GM23248 (cell line): ENCODE data around the gene TENM4. TPM values are rescaled to one million over a fixed set of nuclear protein-coding genes. Genes with fewer than 3 reads are reported as not detected.

Experiments
- DNase-seq: peaks from one replicate; pipeline ENCODE4 v3.0.0-alpha.2; 2015
- H2AFZ ChIP-seq: fragments of 200-600 bp; sonication (generic); 2 replicates; pipeline ENCODE4 v1.6.1; 2016; ENCODE audit warnings: antibody characterized with exemption
- H3F3A ChIP-seq: fragments of 200-600 bp; sonication (generic); 2 replicates; pipeline ENCODE4 v1.6.1; 2016; ENCODE audit warnings: mild to moderate bottlenecking, antibody characterized with exemption, mixed run types; ENCODE audit not compliant: insufficient read depth
- H3K27ac ChIP-seq: fragments of 200-600 bp; sonication (generic); 2 replicates; pipeline ENCODE4 v1.5.1; 2016; ENCODE audit warnings: mild to moderate bottlenecking
- H3K27me3 ChIP-seq: fragments of 200-600 bp; sonication (generic); replicated peaks from 2 replicates; pipeline ENCODE4 v1.6.1; 2016; ENCODE audit warnings: mild to moderate bottlenecking; ENCODE audit not compliant: insufficient read depth
- H3K36me3 ChIP-seq: fragments of 200-600 bp; sonication (generic); 2 replicates; pipeline ENCODE4 v1.6.1; 2016; ENCODE audit warnings: low read depth, mild to moderate bottlenecking
- H3K4me1 ChIP-seq: fragments of 200-600 bp; sonication (generic); 2 replicates; pipeline ENCODE4 v1.6.1; 2016; ENCODE audit warnings: mild to moderate bottlenecking; ENCODE audit not compliant: insufficient read depth
- H3K4me2 ChIP-seq: fragments of 200-600 bp; sonication (generic); one replicate; pipeline ENCODE4 v1.6.1; 2016; ENCODE audit warnings: mild to moderate bottlenecking; ENCODE audit not compliant: unreplicated experiment
- H3K4me3 ChIP-seq: fragments of 200-600 bp; sonication (generic); 2 replicates; pipeline ENCODE4 v1.5.1; 2016; ENCODE audit warnings: mild to moderate bottlenecking
- H3K79me2 ChIP-seq: fragments of 200-600 bp; sonication (generic); 2 replicates; pipeline ENCODE4 v1.6.1; 2016; ENCODE audit warnings: mild to moderate bottlenecking; ENCODE audit not compliant: insufficient read depth
- H3K9ac ChIP-seq: fragments of 200-600 bp; sonication (generic); 2 replicates; pipeline ENCODE4 v1.6.1; 2016; ENCODE audit warnings: mild to moderate bottlenecking
- H3K9me2 ChIP-seq: fragments of 200-600 bp; sonication (generic); 2 replicates; pipeline ENCODE4 v1.6.1; 2016; ENCODE audit warnings: mixed run types, mild to moderate bottlenecking, moderate library complexity; ENCODE audit not compliant: insufficient read depth
- H3K9me3 ChIP-seq: fragments of 200-600 bp; sonication (generic); one replicate; pipeline ENCODE4 v1.6.1; 2017; ENCODE audit warnings: low read depth
- H4K20me1 ChIP-seq: fragments of 200-600 bp; sonication (generic); 2 replicates; pipeline ENCODE4 v1.6.0; 2016; ENCODE audit not compliant: insufficient read depth
- EZH2 ChIP-seq: fragments of 200-600 bp; sonication (generic); IDR thresholded peaks from 2 replicates; pipeline ENCODE4 v1.6.1; 2018; ENCODE audit warnings: antibody characterized with exemption, mild to moderate bottlenecking; ENCODE audit not compliant: insufficient read depth, poor library complexity, severe bottlenecking
- EZH2phosphoT487 ChIP-seq: fragments of 200-600 bp; sonication (generic); IDR thresholded peaks from 2 replicates; pipeline ENCODE4 v1.6.1; 2018; ENCODE audit warnings: antibody characterized with exemption, moderate library complexity, mild to moderate bottlenecking, low read depth; ENCODE audit not compliant: insufficient read depth
- WGBS, 2 experiments: methylation state at CpG; one replicate each; pipeline ENCODE4 v1.1.6; 2015 to 2017; ENCODE audit warnings: low lambda C conversion rate in 2 of 2, low coverage in 1 of 2; ENCODE audit errors: missing lambda C conversion rate in 2 of 2; 5-methylcytosine and 5-hydroxymethylcytosine counted together
- in situ Hi-C: fragments of 300-500 bp; cut with MboI; formaldehyde crosslinking; loops from 2 replicates; pipeline ENCODE4 v1.15.0; 2020
- polyA plus RNA-seq: library from polyadenylated mRNA; unstranded; fragments of >200 nt; fragmentation: Nextera tagmentation; extraction: Ambion mirVana; gene quantifications from 2 replicates; pipeline ENCODE4 v1.2.1, GENCODE V29; 2016
- total RNA-seq: library from RNA; depleted of rRNA; stranded (reverse); fragments of >200 nt; shearing (Covaris generic); gene quantifications from 2 replicates; pipeline ENCODE4 v1.2.3, GENCODE V29; 2014

TENM4 gene
- total and polyA plus RNA-seq, 2 experiments from 2014 or later: 0.11 to 0.48 TPM

DNA sequence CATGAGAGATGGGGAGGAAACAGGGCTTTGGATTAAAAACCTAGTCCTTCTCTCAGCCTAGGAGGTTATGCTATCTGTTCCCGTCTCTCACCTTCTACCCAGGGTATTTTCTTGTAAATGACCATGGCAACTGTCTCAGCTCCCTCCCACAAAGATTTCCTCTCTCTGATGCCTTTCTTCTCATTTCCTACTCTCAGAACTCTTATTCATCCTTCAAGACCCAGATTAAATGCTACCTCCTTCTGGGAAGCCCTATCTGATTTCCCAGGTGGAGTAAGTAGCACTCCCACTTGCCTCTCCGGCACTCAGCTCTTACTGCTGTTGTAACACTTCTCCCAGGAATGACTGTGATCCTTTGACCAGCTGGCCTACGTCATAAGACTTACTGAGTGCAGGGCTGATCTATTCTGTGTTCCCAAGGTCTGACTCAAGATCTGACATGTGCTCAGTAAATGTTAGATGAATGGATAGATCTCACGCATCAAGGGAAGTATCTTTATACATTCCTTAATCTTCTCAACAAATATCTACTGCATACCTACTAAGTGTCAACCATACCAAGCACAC is 175.0 kb downstream of the TENM4 start:
- Histone ChIP-seq H3K79me2 (no peaks in the 10 kb centered on the region), H3K9me2 (no peaks in the 10 kb centered on the region), H3K27me3 (peaks cover 22% of the 10 kb centered on the region; the same call in 1 of the 2 replicates), H3K27ac (no peak overlapping the region), H2AFZ (no peak overlapping the region), H3F3A (no peaks in the 10 kb centered on the region), H3K4me2 (no peak overlapping the region), H3K4me1 (no peaks in the 10 kb centered on the region), H4K20me1 (no peaks in the 10 kb centered on the region), H3K36me3 (no peaks in the 10 kb centered on the region), H3K9ac (no peak overlapping the region), H3K4me3 (no peak overlapping the region), H3K9me3 (no peaks in the 10 kb centered on the region)
- 37 to 40% methylated on average over 4 of the region's 4 CpGs for WGBS, 2 experiments
- TF ChIP-seq EZH2: no peak
- no peak for TF ChIP-seq EZH2phosphoT487
- no peak for DNase-seq
- in situ Hi-C loops: no loop called here

DNA sequence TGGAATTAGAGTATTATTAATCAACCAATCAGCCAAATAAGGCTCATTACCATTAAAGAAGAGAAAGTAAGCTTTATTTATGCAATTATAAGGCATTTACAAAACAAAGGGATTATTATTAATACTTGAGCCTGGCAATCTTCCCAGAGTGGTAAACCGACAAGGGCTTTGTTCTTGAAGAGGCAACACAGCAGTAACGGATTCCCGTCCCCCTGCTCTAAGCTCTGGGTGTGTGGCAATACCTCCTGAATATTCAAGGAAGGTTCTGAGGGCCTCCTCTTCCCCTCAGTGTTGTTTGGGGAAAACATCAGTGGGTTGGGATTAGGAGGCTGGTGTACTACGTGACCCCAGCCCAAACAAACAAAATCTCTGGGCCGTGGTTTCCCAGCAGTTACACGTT is 176.5 kb downstream of the TENM4 start:
- Histone ChIP-seq H2AFZ (no peak overlapping the region), H3K9me3 (no peaks in the 10 kb centered on the region), H3F3A (no peaks in the 10 kb centered on the region), H3K4me3 (no peak overlapping the region), H3K36me3 (no peaks in the 10 kb centered on the region), H3K79me2 (no peaks in the 10 kb centered on the region), H4K20me1 (no peaks in the 10 kb centered on the region), H3K9ac (no peak overlapping the region), H3K4me1 (no peaks in the 10 kb centered on the region), H3K27me3 (peaks cover 16% of the 10 kb centered on the region), H3K27ac (no peak overlapping the region), H3K9me2 (no peaks in the 10 kb centered on the region), H3K4me2 (no peak overlapping the region)
- TF ChIP-seq EZH2 (no peak), EZH2phosphoT487 (no peak)
- in situ Hi-C loops: no loop called here
- WGBS, 2 experiments: 56 to 65% methylated on average over 6 of the region's 6 CpGs
- no peak for DNase-seq

DNA sequence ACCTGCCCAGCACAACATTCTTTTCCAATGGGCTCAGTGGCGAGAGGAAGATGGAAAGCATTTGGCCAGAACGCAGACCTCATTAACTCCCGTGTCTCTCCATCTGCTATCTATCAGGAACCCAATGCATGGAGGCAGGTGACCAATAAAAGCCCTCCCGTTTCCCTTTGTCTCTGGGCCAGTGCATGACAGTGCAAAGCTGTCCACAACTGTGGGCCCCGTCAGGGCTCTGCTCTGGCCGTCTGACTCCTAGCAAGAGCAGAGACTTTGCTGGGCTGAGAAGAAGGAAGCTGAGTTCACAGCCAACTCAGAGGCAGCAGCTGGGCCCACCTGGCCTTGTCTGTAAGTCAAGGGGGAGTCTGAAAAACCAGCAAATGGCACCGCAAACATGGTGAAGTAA is 177.8 kb downstream of the TENM4 start:
- TF ChIP-seq EZH2: no peak
- no peak for TF ChIP-seq EZH2phosphoT487
- Histone ChIP-seq H3K27ac (no peak overlapping the region), H3F3A (no peaks in the 10 kb centered on the region), H3K4me2 (no peak overlapping the region), H3K9ac (no peak overlapping the region), H3K79me2 (no peaks in the 10 kb centered on the region), H3K9me3 (no peaks in the 10 kb centered on the region), H2AFZ (no peak overlapping the region), H3K4me1 (no peaks in the 10 kb centered on the region), H4K20me1 (no peaks in the 10 kb centered on the region), H3K9me2 (no peaks in the 10 kb centered on the region), H3K27me3 (peaks cover 8% of the 10 kb centered on the region; the same call in 1 of the 2 replicates), H3K36me3 (no peaks in the 10 kb centered on the region), H3K4me3 (no peak overlapping the region)
- no peak for DNase-seq
- in situ Hi-C loops: no loop called here
- WGBS, 2 experiments: 50 to 51% methylated on average over 7 of the region's 7 CpGs

DNA sequence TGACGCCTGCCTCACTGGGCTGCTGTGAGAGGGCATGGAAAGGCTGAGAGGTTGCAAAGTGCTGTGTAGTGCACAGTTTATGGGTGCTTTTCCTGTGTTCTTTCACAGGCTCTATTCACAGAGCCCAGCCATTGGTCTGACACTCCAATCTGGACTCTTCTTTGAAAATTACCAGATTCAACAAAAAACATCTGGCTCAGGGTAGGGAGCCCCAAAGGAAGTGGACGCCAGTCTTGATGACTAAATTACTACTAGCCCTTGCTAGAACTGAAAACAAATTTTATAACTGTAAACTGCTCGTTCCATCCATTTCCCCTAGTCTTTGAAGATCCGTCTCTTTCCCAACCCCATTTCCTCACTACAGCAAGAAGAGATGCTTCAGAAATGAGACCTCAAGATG is 178.6 kb downstream of the TENM4 start:
- Histone ChIP-seq H3K27me3 (peaks cover 8% of the 10 kb centered on the region; the same call in 1 of the 2 replicates), H3K27ac (no peak overlapping the region), H3K9me3 (no peaks in the 10 kb centered on the region), H3K36me3 (no peaks in the 10 kb centered on the region), H3K79me2 (no peaks in the 10 kb centered on the region), H4K20me1 (no peaks in the 10 kb centered on the region), H3K4me2 (no peak overlapping the region), H3K4me3 (no peak overlapping the region), H3K4me1 (no peaks in the 10 kb centered on the region), H3K9ac (no peak overlapping the region), H3K9me2 (no peaks in the 10 kb centered on the region), H2AFZ (no peak overlapping the region), H3F3A (no peaks in the 10 kb centered on the region)
- in situ Hi-C loops: no loop called here
- peak; percentile 35 for DNase-seq
- no peak for TF ChIP-seq EZH2
- no peak for TF ChIP-seq EZH2phosphoT487
- WGBS, 2 experiments: 9 to 10% methylated on average over 4 of the region's 4 CpGs
